ENCODE measurements around the gene NUDCD3. TPM values are rescaled to one million over a fixed set of nuclear protein-coding genes. Genes with fewer than 3 reads are reported as not detected.

Gene NUDCD3
- 36.9 and 37.9 TPM in 2 replicates for total RNA-seq

GRCh38 chr7:44490351-44491200 is at the start of gene NUDCD3:
Gene NUDCD3 (minus strand): TSS chr7:44490658. CDS start chr7:44490600, 58 bp downstream.

Other genes starting within 250 kb of the NUDCD3 start
- 0.36 and 0.97 TPM in 2 replicates for gene CAMK2B, start 165.1 kb downstream of the NUDCD3 start, total RNA-seq
- gene NPC1L1, start 50.7 kb upstream of the NUDCD3 start, total RNA-seq, result 0.18 TPM in 1 of 2 replicates, not detected in the other
- gene DDX56, start 83.2 kb upstream of the NUDCD3 start, total RNA-seq, result 59.8 and 60.9 TPM in 2 replicates
- gene TMED4, start 91.6 kb upstream of the NUDCD3 start, total RNA-seq, result 96.8 and 119 TPM in 2 replicates
- 58.9 and 69.7 TPM in 2 replicates for gene OGDH, start 116.0 kb upstream of the NUDCD3 start, total RNA-seq

All from cardiac atrium fibroblast (primary cell).